ENCODE results near the gene ALPK1. TPM values are rescaled to one million over a fixed set of nuclear protein-coding genes. Genes with fewer than 3 reads are reported as not detected.

Gene ALPK1
- polyA plus RNA-seq (2012; ENCODE audit: insufficient read depth, insufficient read length, low read depth) = not detected

DNA sequence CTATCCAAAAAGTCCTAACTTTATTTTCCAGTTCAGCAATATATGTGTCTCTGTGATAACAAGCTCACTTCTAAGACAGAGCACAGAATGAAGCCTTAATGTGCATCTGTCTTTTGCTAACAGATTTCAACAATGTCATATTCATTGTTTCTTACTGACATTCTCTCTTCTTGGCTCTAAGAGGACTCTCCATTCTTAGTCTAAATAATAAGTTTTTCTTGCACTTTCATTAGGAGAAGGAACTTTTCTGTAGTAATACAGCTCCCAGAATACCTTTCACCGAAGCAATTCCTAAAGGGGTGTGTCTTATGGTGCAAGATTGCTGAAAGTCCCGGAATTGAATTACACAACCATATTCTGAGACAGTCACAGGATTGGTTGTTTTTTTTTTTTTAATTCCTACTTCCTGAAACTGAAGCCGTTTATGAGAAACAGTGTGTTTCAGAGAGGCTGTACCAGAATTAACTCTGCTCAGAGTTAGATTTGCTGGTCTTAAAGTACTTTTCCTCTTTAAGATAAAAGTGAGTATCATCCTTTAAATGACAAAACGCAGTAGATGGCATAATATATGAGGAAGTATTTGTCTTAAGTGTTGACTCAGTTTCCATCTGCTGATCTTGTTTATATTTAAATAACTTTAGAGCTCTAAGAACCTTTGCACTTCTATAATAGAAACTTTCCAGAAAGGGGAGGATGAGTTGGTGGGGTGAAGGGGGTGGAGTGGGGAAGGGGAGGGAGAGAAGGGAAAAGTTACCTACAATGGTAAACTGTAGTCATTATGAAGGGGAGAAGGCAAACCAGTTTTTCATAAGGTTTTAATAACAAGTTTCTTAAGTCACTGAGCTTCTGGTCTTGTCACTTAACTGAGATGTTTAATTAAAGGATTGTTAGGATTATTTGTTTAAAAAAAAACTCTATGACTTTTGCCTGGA lies at the start of gene ALPK1:
Gene ALPK1, plus strand, starts transcription at position 421 of the 932 bp plus-strand sequence.
- Histone ChIP-seq H3K9me3 (no peaks in the 10 kb centered on the region), H3K36me3 (no peaks in the 10 kb centered on the region), H3K4me3 (ENCODE audit: low read depth, low read length) (no peak within 1 kb of the TSS), H3K4me1 (no peaks in the 10 kb centered on the region), H3K27me3 (peaks cover 28% of the 10 kb centered on the region)
- no peak for DNase-seq
- TF ChIP-seq, protein P1, sequence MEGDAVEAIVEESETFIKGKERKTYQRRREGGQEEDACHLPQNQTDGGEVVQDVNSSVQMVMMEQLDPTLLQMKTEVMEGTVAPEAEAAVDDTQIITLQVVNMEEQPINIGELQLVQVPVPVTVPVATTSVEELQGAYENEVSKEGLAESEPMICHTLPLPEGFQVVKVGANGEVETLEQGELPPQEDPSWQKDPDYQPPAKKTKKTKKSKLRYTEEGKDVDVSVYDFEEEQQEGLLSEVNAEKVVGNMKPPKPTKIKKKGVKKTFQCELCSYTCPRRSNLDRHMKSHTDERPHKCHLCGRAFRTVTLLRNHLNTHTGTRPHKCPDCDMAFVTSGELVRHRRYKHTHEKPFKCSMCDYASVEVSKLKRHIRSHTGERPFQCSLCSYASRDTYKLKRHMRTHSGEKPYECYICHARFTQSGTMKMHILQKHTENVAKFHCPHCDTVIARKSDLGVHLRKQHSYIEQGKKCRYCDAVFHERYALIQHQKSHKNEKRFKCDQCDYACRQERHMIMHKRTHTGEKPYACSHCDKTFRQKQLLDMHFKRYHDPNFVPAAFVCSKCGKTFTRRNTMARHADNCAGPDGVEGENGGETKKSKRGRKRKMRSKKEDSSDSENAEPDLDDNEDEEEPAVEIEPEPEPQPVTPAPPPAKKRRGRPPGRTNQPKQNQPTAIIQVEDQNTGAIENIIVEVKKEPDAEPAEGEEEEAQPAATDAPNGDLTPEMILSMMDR (IDR thresholded peaks at IDR 0.05; ENCODE audit: low read depth, low read length) = no peak

DNA sequence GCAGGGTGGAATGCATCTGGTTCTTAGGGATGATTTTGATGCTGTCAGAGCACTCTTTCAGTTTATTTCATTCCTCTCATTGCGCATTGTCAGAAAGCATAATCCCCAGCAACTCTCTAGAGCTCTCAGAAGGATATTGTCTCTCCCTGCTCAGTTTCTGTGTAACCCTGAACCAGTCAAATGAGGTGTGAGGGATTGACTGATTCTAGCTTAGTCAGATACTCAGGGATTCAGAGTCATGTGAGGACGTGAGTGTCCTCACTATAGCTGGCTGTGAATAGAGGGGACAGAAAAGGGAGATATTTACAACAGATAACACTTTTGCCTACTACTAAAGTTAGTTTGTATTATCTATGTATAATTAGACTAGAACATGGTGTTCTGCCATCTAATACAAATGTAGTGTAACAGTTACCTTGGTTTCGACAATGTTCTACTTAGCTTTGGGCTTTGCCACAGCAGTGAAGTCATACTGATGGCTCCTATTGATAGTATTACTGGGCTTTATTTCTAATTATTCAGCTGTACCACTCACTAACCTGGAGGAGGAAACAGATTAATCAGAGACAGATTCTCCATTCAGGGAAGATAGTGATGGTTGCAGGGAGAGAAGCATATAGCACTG lies 46.0 kb upstream of the ALPK1 start:
- Histone ChIP-seq H3K9me3 (no peaks in the 10 kb centered on the region), H3K36me3 (no peaks in the 10 kb centered on the region), H3K4me1 (peaks cover 5% of the 10 kb centered on the region; the same call in 1 of the 2 replicates), H3K4me3 (ENCODE audit: low read depth, low read length) (no peak overlapping the region), H3K27me3 (no peaks in the 10 kb centered on the region)
- DNase-seq = no peak
- TF ChIP-seq, protein P1 (IDR thresholded peaks at IDR 0.05; ENCODE audit: low read depth, low read length) = no peak

DNA sequence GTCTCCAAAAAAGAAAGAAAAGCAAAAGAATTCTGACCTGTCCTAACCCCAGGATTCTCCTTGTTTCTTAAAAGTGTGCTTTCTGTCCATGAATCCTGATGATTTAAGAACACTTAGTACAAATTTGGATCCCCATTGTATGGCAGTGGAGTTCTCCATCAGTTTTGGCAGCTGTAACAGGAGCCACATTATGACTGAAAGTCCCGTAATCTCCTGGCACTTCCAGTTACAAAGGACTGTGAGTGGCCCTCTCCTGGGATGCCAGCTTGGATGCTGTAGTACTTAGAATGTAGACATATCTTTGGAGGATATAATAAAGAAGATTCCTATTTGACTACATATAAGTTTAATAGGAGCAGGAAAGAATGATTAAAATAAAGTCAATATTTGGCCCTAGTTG lies 44.9 kb upstream of the ALPK1 start:
- peaks cover 5% of the 10 kb centered on the region; the same call in 1 of the 2 replicates for H3K4me1 ChIP-seq
- no peaks in the 10 kb centered on the region for H3K36me3 ChIP-seq
- no peaks in the 10 kb centered on the region for H3K9me3 ChIP-seq
- H3K27me3 ChIP-seq = no peaks in the 10 kb centered on the region
- TF ChIP-seq, protein P1 (IDR thresholded peaks at IDR 0.05; ENCODE audit: low read depth, low read length) = no peak
- DNase-seq = no peak
- no peak overlapping the region for H3K4me3 ChIP-seq (ENCODE audit: low read depth, low read length)

DNA sequence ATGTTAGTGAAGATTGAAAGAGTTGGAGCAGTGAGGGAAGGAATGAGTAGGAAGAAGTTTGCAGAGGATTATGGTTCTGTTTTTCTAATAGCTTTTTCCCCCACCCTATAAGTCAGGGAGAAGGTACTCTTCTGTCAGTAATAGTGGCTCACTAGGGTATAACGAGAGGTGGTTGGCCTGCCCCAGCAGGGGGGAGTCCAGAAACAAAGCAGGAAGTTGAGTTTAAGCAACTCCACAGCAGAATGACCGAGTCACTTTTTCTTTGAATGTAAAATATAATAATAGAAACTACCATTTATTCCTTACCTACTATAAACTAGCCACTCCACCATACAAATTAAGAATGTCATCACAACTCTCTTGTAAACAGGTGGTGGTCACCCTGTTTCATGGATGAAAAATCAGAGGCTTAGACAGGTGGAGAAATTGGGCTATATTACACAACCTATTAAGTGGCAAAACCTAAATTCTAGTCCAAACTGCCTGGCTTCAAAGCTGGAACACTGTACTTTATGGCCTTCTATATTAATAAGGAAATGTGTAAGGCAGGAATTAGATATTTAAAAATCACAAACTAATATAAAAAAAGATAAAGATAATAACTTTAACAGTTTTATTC lies 43.7 kb upstream of the ALPK1 start:
- TF ChIP-seq, protein P1 (IDR thresholded peaks at IDR 0.05; ENCODE audit: low read depth, low read length) = no peak
- H3K9me3 ChIP-seq = no peaks in the 10 kb centered on the region
- H3K36me3 ChIP-seq = no peaks in the 10 kb centered on the region
- no peak overlapping the region for H3K4me3 ChIP-seq (ENCODE audit: low read depth, low read length)
- H3K27me3 ChIP-seq = no peaks in the 10 kb centered on the region
- H3K4me1 ChIP-seq = peaks cover 5% of the 10 kb centered on the region; the same call in 1 of the 2 replicates
- DNase-seq = no peak

DNA sequence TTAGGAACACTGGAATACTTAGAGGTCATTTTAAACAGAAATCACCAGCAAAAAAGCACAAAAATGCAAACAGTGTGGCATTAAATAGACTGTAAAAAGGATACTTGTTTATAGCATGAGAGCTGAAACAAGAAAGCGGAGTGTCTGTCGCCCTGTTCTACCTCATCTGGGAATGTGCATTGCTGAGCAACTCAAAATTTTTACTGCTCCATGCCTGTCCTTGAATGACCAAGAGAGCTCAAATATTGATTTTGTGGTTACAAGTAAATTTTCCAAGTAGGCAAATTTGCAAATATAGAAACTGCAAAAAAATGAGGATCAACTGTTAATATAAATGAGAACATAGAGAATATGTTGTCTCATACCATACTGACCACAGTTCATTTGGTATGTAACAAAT lies 40.1 kb upstream of the ALPK1 start:
- no peaks in the 10 kb centered on the region for H3K4me1 ChIP-seq
- no peak overlapping the region for H3K4me3 ChIP-seq (ENCODE audit: low read depth, low read length)
- TF ChIP-seq, protein P1 (IDR thresholded peaks at IDR 0.05; ENCODE audit: low read depth, low read length) = no peak
- H3K27me3 ChIP-seq = no peaks in the 10 kb centered on the region
- DNase-seq = no peak
- no peaks in the 10 kb centered on the region for H3K9me3 ChIP-seq
- H3K36me3 ChIP-seq = no peaks in the 10 kb centered on the region

Data from BE2C (cell line).